GM15510 (cell line): ENCODE data around the gene FYTTD1.

Source experiments
- POLR2A ChIP-seq: IDR thresholded peaks from 3 replicates; pipeline ENCODE4 v1.6.1; 2011; ENCODE audit warnings: borderline replicate concordance; ENCODE audit not compliant: insufficient read length; ENCODE audit errors: extremely low read depth

The FYTTD1 gene

GRCh38 chr3:197736491-197737318 lies 13.0 kb upstream of the FYTTD1 start, which contains the start of gene RUBCN:
TSS of gene RUBCN (minus strand) at chr3:197736904. CDS start at chr3:197736719, 185 bp downstream.
- TF ChIP-seq POLR2A: peak; percentile 73

- no peak for TF ChIP-seq POLR2A
Measured at GRCh38 chr3:197737319-197737649, 12.4 kb upstream of the FYTTD1 start.

- TF ChIP-seq POLR2A: no peak
Measured at GRCh38 chr3:197737749-197738462, 11.8 kb upstream of the FYTTD1 start.

- TF ChIP-seq POLR2A: no peak
Measured at GRCh38 chr3:197742787-197743186, 6.9 kb upstream of the FYTTD1 start.

- no peak for TF ChIP-seq POLR2A
Measured at GRCh38 chr3:197746209-197746608, 3.5 kb upstream of the FYTTD1 start.

GRCh38 chr3:197746801-197747237 lies 2.9 kb upstream of the FYTTD1 start:
- TF ChIP-seq POLR2A: no peak

- TF ChIP-seq POLR2A: no peak
Measured at GRCh38 chr3:197748597-197749314, 927 bp upstream of the FYTTD1 start.

GRCh38 chr3:197749315-197749600 lies 425 bp upstream of the FYTTD1 start:
- no peak for TF ChIP-seq POLR2A

GRCh38 chr3:197750396-197750831 lies 731 bp downstream of the FYTTD1 start:
- TF ChIP-seq POLR2A: peak; percentile 40

- TF ChIP-seq POLR2A: no peak
Measured at GRCh38 chr3:197750858-197751737, 1.4 kb downstream of the FYTTD1 start.

GRCh38 chr3:197752107-197752506 lies 2.4 kb downstream of the FYTTD1 start:
- TF ChIP-seq POLR2A: no peak

GRCh38 chr3:197753263-197753662 lies 3.6 kb downstream of the FYTTD1 start:
- TF ChIP-seq POLR2A: no peak

- TF ChIP-seq POLR2A: no peak
Measured at GRCh38 chr3:197756704-197757103, 7.0 kb downstream of the FYTTD1 start.

GRCh38 chr3:197758512-197758911 lies 8.8 kb downstream of the FYTTD1 start:
- TF ChIP-seq POLR2A: no peak

- TF ChIP-seq POLR2A: no peak
Measured at GRCh38 chr3:197761784-197762183, 12.1 kb downstream of the FYTTD1 start.

GRCh38 chr3:197775317-197775716 lies 25.6 kb downstream of the FYTTD1 start:
- no peak for TF ChIP-seq POLR2A
